Fibroblast of lung (primary cell): ENCODE results near the gene MANBA. TPM values are rescaled to one million over a fixed set of nuclear protein-coding genes. Genes with fewer than 3 reads are reported as not detected.
A peak's percentile ranks its signal among the peaks of the same experiment; 100 is the strongest.

ENCODE experiments used
- DNase-seq, 2 donors: peaks; one replicate each; pipeline versions ENCODE4 v3.0.0 to v3.0.0-alpha.2; 2010; ENCODE audit warnings: low read depth in 2 of 2
- H2AFZ ChIP-seq: 2 replicates; pipeline ENCODE4 v1.5.1; 2012; ENCODE audit warnings: low read length, control low read depth, inconsistent platforms
- H3K27ac ChIP-seq: 2 replicates; pipeline ENCODE4 v1.5.1; 2011; ENCODE audit warnings: low read length, control low read depth; ENCODE audit not compliant: insufficient read depth
- H3K27me3 ChIP-seq: 2 replicates; pipeline ENCODE4 v1.5.1; 2011; ENCODE audit warnings: mild to moderate bottlenecking, low read length; ENCODE audit not compliant: control insufficient read depth, insufficient read depth
- H3K36me3 ChIP-seq: 2 replicates; pipeline ENCODE4 v1.5.1; 2011; ENCODE audit warnings: low read length; ENCODE audit not compliant: control insufficient read depth, insufficient read depth
- H3K4me1 ChIP-seq: 2 replicates; pipeline ENCODE4 v1.5.1; 2011; ENCODE audit warnings: low read length; ENCODE audit not compliant: control insufficient read depth, insufficient read depth; ENCODE audit errors: extremely low read depth
- H3K4me2 ChIP-seq: 2 replicates; pipeline ENCODE4 v1.5.1; 2011; ENCODE audit warnings: low read length, control low read depth; ENCODE audit not compliant: insufficient read depth; ENCODE audit errors: extremely low read depth
- H3K4me3 ChIP-seq, 4 experiments: fragments of 200-600 bp in 1 of 4; sonication (generic) in 1 of 4; replicated peaks in 1 of 4; 2 replicates each; pipeline ENCODE4 v1.5.1; 2011 to 2016; ENCODE audit warnings: low read length in 4 of 4, low read depth in 3 of 4, mild to moderate bottlenecking in 3 of 4, control low read depth in 2 of 4, inconsistent platforms in 1 of 4, mixed read lengths in 1 of 4; ENCODE audit not compliant: insufficient read depth in 1 of 4; ENCODE audit errors: control extremely low read depth in 1 of 4
- H3K79me2 ChIP-seq: 2 replicates; pipeline ENCODE4 v1.5.1; 2012; ENCODE audit warnings: mild to moderate bottlenecking, low read length, inconsistent platforms; ENCODE audit not compliant: control insufficient read depth, insufficient read depth
- H3K9ac ChIP-seq: 2 replicates; pipeline ENCODE4 v1.5.1; 2011; ENCODE audit warnings: mild to moderate bottlenecking, low read length, control low read depth; ENCODE audit not compliant: insufficient read depth
- H3K9me3 ChIP-seq: 2 replicates; pipeline ENCODE4 v1.5.1; 2012; ENCODE audit warnings: low read depth, low read length; ENCODE audit not compliant: control insufficient read depth, insufficient read depth
- H4K20me1 ChIP-seq: 2 replicates; pipeline ENCODE4 v1.5.1; 2011; ENCODE audit warnings: low read length; ENCODE audit not compliant: control insufficient read depth, insufficient read depth; ENCODE audit errors: extremely low read depth
- CTCF ChIP-seq, 2 donors: IDR thresholded peaks in 1 of 2; conservative IDR thresholded peaks in 1 of 2; 1 replicate in 1 of 2; 2 replicates in 1 of 2; pipeline ENCODE4 v1.5.1; 2011 to 2012; ENCODE audit warnings: low read length in 2 of 2, control low read depth in 1 of 2, inconsistent platforms in 1 of 2, low read depth in 1 of 2, mild to moderate bottlenecking in 1 of 2
- EZH2 ChIP-seq: IDR thresholded peaks from 2 replicates; pipeline ENCODE4 v1.5.1; 2012; ENCODE audit warnings: low read length, control low read depth, mild to moderate bottlenecking; ENCODE audit errors: missing control alignments
- polyA plus RNA-seq, 2 donors: library from polyadenylated mRNA; depleted of rRNA in 1 of 2; stranded (reverse) in 1 of 2; unstranded in 1 of 2; fragments of >200 nt; gene quantifications; 2 replicates each; pipeline ENCODE4 v1.2.1, GENCODE V29; 2011 to 2012; ENCODE audit warnings: missing spikeins in 1 of 2
- total RNA-seq: library from RNA; depleted of rRNA; stranded (reverse); fragments of >200 nt; gene quantifications from 2 replicates; pipeline ENCODE4 v1.2.1, GENCODE V29; 2014

The MANBA gene
- total and polyA plus RNA-seq, 2 donors (not counting 1 experiment from before 2014, with no cell fraction given), result 13.4 to 97.9 TPM

DNA sequence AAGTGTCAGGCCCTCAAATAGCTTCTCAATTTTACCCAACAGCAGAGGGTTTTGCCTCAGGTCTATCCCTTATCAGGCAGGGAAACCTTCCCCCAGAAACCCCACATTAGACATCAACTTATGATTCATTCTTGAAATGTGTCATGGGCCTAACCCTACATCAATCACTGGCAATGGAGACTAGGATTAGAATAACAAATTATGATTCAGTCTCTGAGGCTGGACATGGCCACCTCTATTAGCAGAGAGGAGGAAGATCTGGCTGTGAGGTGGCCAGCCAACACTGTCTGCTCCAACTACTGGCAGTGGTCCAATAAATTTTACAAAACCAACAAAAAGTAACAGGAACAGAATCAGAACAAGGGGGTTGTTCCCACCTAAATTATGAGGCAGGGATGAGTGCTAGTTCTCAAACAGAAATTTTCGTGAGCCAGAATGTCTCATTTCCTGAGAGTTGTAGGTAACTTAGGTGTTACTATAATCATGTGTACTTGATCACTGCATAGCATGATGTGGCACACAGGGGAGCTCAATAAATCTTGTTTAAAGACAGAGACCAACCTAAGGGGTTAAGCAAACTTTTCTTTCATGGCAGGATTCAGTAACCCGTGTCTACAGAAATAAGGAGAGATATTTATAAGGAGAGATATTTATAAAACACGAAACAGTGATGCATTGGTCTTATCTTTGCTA lies 132.8 kb downstream of the MANBA start:
- H3K79me2 ChIP-seq, result no peaks in the 10 kb centered on the region
- H3K36me3 ChIP-seq, result peaks cover 1% of the 10 kb centered on the region
- no peak overlapping the region for H3K4me3 ChIP-seq
- H3K27me3 ChIP-seq, result no peaks in the 10 kb centered on the region
- peak; percentile 15 to 85 for DNase-seq
- H3K9me3 ChIP-seq, result no peaks in the 10 kb centered on the region
- no peak overlapping the region for H3K9ac ChIP-seq
- H3K4me1 ChIP-seq, result no peaks in the 10 kb centered on the region
- no peak overlapping the region for H3K27ac ChIP-seq
- no peak for TF ChIP-seq EZH2
- TF ChIP-seq CTCF (conservative IDR thresholded peaks at IDR 0.05 in 1 of 2, IDR thresholded peaks at IDR 0.05 in 1 of 2; ENCODE audit: low read depth in 1 of 2, low read length in 2 of 2), result no peak
- H2AFZ ChIP-seq, result no peak overlapping the region
- H3K4me2 ChIP-seq, result no peak overlapping the region
- no peaks in the 10 kb centered on the region for H4K20me1 ChIP-seq

DNA sequence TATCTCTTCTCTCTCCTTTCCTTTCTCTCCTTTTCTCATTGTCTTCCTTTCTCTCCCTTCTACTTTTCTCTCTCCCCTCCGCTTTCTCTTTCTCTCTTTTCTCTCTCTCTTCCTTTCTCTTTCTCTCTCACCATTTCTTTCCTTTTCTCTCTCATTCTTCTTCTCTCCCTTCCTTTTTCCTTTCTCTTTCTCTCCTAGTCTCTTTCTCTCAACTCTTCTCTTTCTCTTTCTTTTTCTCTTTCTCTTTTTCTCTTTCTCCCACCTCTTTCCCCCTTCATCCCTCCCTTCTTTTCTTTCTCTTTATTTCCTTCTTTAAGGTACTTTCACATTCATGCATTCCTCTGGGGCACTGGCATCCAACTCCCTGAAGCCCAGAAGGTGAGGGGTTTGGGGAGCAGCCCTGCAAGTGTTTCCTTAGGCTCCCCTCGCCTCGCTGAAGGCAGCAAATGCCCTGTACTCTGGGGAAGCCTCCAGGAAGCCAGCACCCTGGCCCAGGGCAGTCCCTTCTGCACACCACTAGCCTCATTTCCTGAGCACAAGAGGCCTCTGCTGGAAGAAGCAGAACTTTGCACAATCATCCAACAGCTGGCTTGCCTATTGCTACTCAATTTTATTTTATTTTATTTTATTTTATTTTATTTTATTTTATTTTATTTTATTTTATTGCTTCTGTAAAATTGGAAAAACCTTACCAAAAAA lies 135.4 kb downstream of the MANBA start:
- peak overlapping the region; percentile 10 for H2AFZ ChIP-seq
- H4K20me1 ChIP-seq, result no peaks in the 10 kb centered on the region
- H3K4me2 ChIP-seq, result no peak overlapping the region
- peaks cover under 1% of the 10 kb centered on the region for H3K4me1 ChIP-seq
- TF ChIP-seq CTCF (conservative IDR thresholded peaks at IDR 0.05 in 1 of 2, IDR thresholded peaks at IDR 0.05 in 1 of 2; ENCODE audit: low read depth in 1 of 2, low read length in 2 of 2), result peak; percentile 38 to 52
- no peak for TF ChIP-seq EZH2
- no peak overlapping the region for H3K4me3 ChIP-seq
- H3K27me3 ChIP-seq, result no peaks in the 10 kb centered on the region
- H3K27ac ChIP-seq, result no peak overlapping the region
- peaks cover 1% of the 10 kb centered on the region for H3K36me3 ChIP-seq
- no peaks in the 10 kb centered on the region for H3K79me2 ChIP-seq
- H3K9ac ChIP-seq, result no peak overlapping the region
- no peaks in the 10 kb centered on the region for H3K9me3 ChIP-seq
- peak in 1 of 2 donors; percentile 73 for DNase-seq

GRCh38 chr4:102624505-102624904 lies 136.3 kb downstream of the MANBA start:
- Histone ChIP-seq H3K36me3 (peaks cover 1% of the 10 kb centered on the region), H3K79me2 (no peaks in the 10 kb centered on the region), H3K4me3 (no peak overlapping the region), H3K9ac (no peak overlapping the region), H3K4me2 (no peak overlapping the region), H3K27ac (no peak overlapping the region), H4K20me1 (no peaks in the 10 kb centered on the region), H2AFZ (no peak overlapping the region), H3K27me3 (no peaks in the 10 kb centered on the region), H3K9me3 (no peaks in the 10 kb centered on the region), H3K4me1 (peaks cover 6% of the 10 kb centered on the region)
- TF ChIP-seq CTCF (conservative IDR thresholded peaks at IDR 0.05 in 1 of 2, IDR thresholded peaks at IDR 0.05 in 1 of 2; ENCODE audit: low read depth in 1 of 2, low read length in 2 of 2), result no peak
- no peak for TF ChIP-seq EZH2
- DNase-seq, result no peak
